IMR-90 (cell line): Measurements from ENCODE around the gene MRAP. TPM values are rescaled to one million over a fixed set of nuclear protein-coding genes. Genes with fewer than 3 reads are reported as not detected.

Experiments
- ATAC-seq: fragments of 200-7000 bp; cut with Tn5 transposase; 2 replicates; pipeline ENCODE4 v1.9.1; 2020; ENCODE audit warnings: low read depth, mild to moderate bottlenecking, moderate library complexity
- BruUV-seq: library from RNA; stranded (reverse); fragments of 400-500 nt; replicated peaks from 2 replicates; lab custom pipeline; 2021; lab: Mats Ljungman, UMichigan
- CTCF ChIA-PET: fragments of 300-600 bp; formaldehyde crosslinking; extraction: SDS; loops from one replicate; lab custom pipeline; 2021; ENCODE audit warnings: antibody characterized with exemption; lab: Yijun Ruan, JAX
- POLR2A ChIA-PET: fragments of 300-600 bp; sonication (Branson Sonifier 250); formaldehyde crosslinking; loops from one replicate; lab custom pipeline; 2022; ENCODE audit warnings: antibody characterized with exemption; ENCODE audit not compliant: unreplicated experiment; lab: Charles Lee
- DNase-seq: peaks from one replicate; pipeline ENCODE4 v3.0.0; 2013
- H2AFZ ChIP-seq: replicated peaks from 2 replicates; pipeline ENCODE3; 2013; ENCODE audit warnings: low read length, mild to moderate bottlenecking; ENCODE audit not compliant: poor library complexity
- H2AK5ac ChIP-seq: 2 replicates; pipeline ENCODE4 v1.6.1; 2013; ENCODE audit warnings: low read depth, low read length, inconsistent platforms
- H2AK9ac ChIP-seq: replicated peaks from 2 replicates; pipeline ENCODE3; 2013; ENCODE audit warnings: mild to moderate bottlenecking, low read depth, low read length, moderate library complexity; ENCODE audit not compliant: poor library complexity
- H2BK120ac ChIP-seq: 2 replicates; pipeline ENCODE4 v1.6.1; 2013; ENCODE audit warnings: low read depth, low read length, inconsistent platforms
- H2BK15ac ChIP-seq: 3 replicates; pipeline ENCODE4 v1.6.1; 2013; ENCODE audit warnings: low read depth, low read length, inconsistent platforms
- H2BK20ac ChIP-seq: 2 replicates; pipeline ENCODE4 v1.6.1; 2013; ENCODE audit warnings: low read depth, mild to moderate bottlenecking, inconsistent platforms, low read length, moderate library complexity
- H2BK5ac ChIP-seq: 2 replicates; pipeline ENCODE4 v1.6.1; 2013; ENCODE audit warnings: mild to moderate bottlenecking, low read depth, low read length, inconsistent platforms; ENCODE audit not compliant: poor library complexity, severe bottlenecking
- H3K14ac ChIP-seq: replicated peaks from 2 replicates; pipeline ENCODE4 v1.6.1; 2013; ENCODE audit warnings: low read depth, low read length, inconsistent platforms
- H3K18ac ChIP-seq: 2 replicates; pipeline ENCODE4 v1.6.1; 2013; ENCODE audit warnings: low read depth, low read length, control low read depth
- H3K23ac ChIP-seq: 2 replicates; pipeline ENCODE4 v1.6.1; 2013; ENCODE audit warnings: low read depth, low read length, inconsistent platforms
- H3K27ac ChIP-seq: 2 replicates; pipeline ENCODE4 v1.5.1; 2013; ENCODE audit warnings: mild to moderate bottlenecking, control low read depth, low read length; ENCODE audit not compliant: insufficient read depth
- H3K27me3 ChIP-seq: 2 replicates; pipeline ENCODE4 v1.6.1; 2013; ENCODE audit warnings: low read length; ENCODE audit not compliant: control insufficient read depth, insufficient read depth
- H3K36me3 ChIP-seq: 2 replicates; pipeline ENCODE4 v1.6.1; 2013; ENCODE audit warnings: low read length, mixed read lengths; ENCODE audit not compliant: control insufficient read depth, insufficient read depth
- H3K4ac ChIP-seq: 2 replicates; pipeline ENCODE4 v1.6.1; 2013; ENCODE audit warnings: low read depth, low read length, inconsistent platforms
- H3K4me1 ChIP-seq: 2 replicates; pipeline ENCODE4 v1.6.1; 2013; ENCODE audit warnings: low read length, mixed read lengths; ENCODE audit not compliant: control insufficient read depth, insufficient read depth
- H3K4me2 ChIP-seq: 2 replicates; pipeline ENCODE4 v1.6.1; 2013; ENCODE audit warnings: low read depth, mild to moderate bottlenecking, control low read depth, low read length, moderate library complexity
- H3K4me3 ChIP-seq: 2 replicates; pipeline ENCODE4 v1.5.1; 2013; ENCODE audit warnings: low read depth, mild to moderate bottlenecking, control low read depth, low read length, moderate library complexity; ENCODE audit not compliant: insufficient read depth
- H3K56ac ChIP-seq: 2 replicates; pipeline ENCODE4 v1.6.1; 2013; ENCODE audit warnings: low read length, inconsistent platforms; ENCODE audit not compliant: insufficient read depth; ENCODE audit errors: extremely low read depth
- H3K79me1 ChIP-seq, 2 experiments: 2 replicates each; pipeline ENCODE4 v1.6.1; 2013; ENCODE audit warnings: low read length in 2 of 2, inconsistent platforms in 1 of 2, low read depth in 1 of 2
- H3K9ac ChIP-seq: 2 replicates; pipeline ENCODE4 v1.6.1; 2013; ENCODE audit warnings: low read depth, low read length, control low read depth
- H3K9me1 ChIP-seq: 2 replicates; pipeline ENCODE4 v1.6.1; 2013; ENCODE audit warnings: low read length, inconsistent platforms; ENCODE audit not compliant: insufficient read depth
- H3K9me3 ChIP-seq: 2 replicates; pipeline ENCODE4 v1.6.1; 2013; ENCODE audit warnings: low read length; ENCODE audit not compliant: control insufficient read depth, insufficient read depth
- H4K20me1 ChIP-seq: 2 replicates; pipeline ENCODE4 v1.6.1; 2013; ENCODE audit warnings: low read length, inconsistent platforms; ENCODE audit not compliant: insufficient read depth
- H4K5ac ChIP-seq: 2 replicates; pipeline ENCODE4 v1.6.1; 2013; ENCODE audit warnings: mild to moderate bottlenecking, low read depth, low read length, control low read depth
- H4K8ac ChIP-seq, 2 experiments: 2 replicates each; pipeline ENCODE4 v1.6.1; 2013; ENCODE audit warnings: low read depth in 2 of 2, low read length in 2 of 2, control low read depth in 1 of 2, inconsistent platforms in 1 of 2
- H4K91ac ChIP-seq: 2 replicates; pipeline ENCODE4 v1.6.1; 2013; ENCODE audit warnings: low read depth, low read length, inconsistent platforms; ENCODE audit not compliant: insufficient read depth
- CHD1 ChIP-seq: IDR thresholded peaks from 2 replicates; pipeline ENCODE4 v1.6.1; 2012; ENCODE audit warnings: low read depth, low read length, improper control_type of control experiment
- FOS ChIP-seq: fragments of 150-350 bp; IDR thresholded peaks from 2 replicates; pipeline ENCODE4 v1.6.1; 2016; ENCODE audit warnings: low read depth, low read length
- MAFK ChIP-seq: IDR thresholded peaks from 2 replicates; pipeline ENCODE4 v1.6.1; 2012; ENCODE audit warnings: low read depth, low read length, improper control_type of control experiment
- WGBS, 2 experiments: methylation state at CpG; one replicate each; pipeline versions ENCODE4 v1.1.5 to v1.1.7; 2013; ENCODE audit warnings: missing lambda C conversion rate in 2 of 2; ENCODE audit not compliant: insufficient read length in 1 of 2; ENCODE audit errors: extremely low coverage in 2 of 2; 5-methylcytosine and 5-hydroxymethylcytosine counted together
- dilution Hi-C: fragments of 300-500 bp; cut with HindIII; formaldehyde crosslinking; loops from one replicate; pipeline ENCODE4 v1.14.3; 2018; ENCODE audit warnings: low sequenced_read_pairs; ENCODE audit not compliant: unreplicated experiment
- in situ Hi-C: fragments of 300-500 bp; cut with MboI; formaldehyde crosslinking; loops from 3 replicates; pipeline ENCODE4 v1.14.3; 2019; ENCODE audit warnings: low sequenced_read_pairs, inconsistent platforms, mixed read lengths
- intact Hi-C: fragments of 100-400 bp; cut with micrococcal nuclease; formaldehyde crosslinking; loops from 2 replicates; pipeline ENCODE4 v1.10.0; 2022
- polyA plus RNA-seq, 3 experiments: library from polyadenylated mRNA; depleted of rRNA; stranded (reverse); fragments of >200 nt; gene quantifications; 2 replicates each; pipeline ENCODE4 v1.2.3, GENCODE V29; 2012; ENCODE audit warnings: low replicate concordance in 1 of 3
- total RNA-seq: library from RNA; depleted of rRNA; stranded (reverse); fragments of >200 nt; gene quantifications from 2 replicates; pipeline ENCODE4 v1.2.3, GENCODE V29; 2012; rRNA removed
- TF ChIP-seq, protein P1 (sequence below): conservative IDR thresholded peaks from 2 replicates; pipeline ENCODE4 v1.5.1; 2012; ENCODE audit warnings: mild to moderate bottlenecking, low read depth, low read length, improper control_type of control experiment

The MRAP gene
- total and polyA plus RNA-seq, 2 of the 4 experiments (the other 2 are of a cell fraction) = not detected

DNA sequence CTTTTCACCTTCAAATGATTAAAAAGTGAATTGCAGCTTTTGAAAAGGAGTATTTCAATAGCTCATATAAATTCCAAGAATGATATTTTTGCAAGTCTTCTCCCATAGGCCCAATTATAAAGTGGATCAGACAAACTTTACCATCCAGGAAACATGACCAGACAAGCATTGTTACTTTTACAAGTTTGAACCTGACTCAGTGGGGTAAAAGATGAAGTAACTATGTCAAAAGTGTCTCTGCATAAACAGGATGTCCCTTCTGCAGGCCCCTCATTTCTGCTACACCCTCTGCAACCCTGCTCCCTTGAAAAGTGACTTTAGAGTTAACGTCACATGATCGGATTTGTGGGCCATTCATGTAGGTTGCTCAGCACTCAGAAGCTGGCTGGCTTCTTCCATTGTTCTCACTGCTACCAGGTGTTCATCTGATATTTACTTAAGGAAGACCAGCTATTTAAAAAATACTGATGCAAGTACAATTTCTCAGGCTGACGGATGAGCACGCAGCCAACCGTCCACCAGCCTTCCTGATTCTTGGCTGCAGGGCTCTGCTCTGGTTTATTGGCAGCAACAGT is 61.8 kb downstream of the MRAP start:
- H2BK15ac ChIP-seq = no peak overlapping the region
- no peaks in the 10 kb centered on the region for H3K9me1 ChIP-seq
- H3K4me3 ChIP-seq = no peak overlapping the region
- H3K4me2 ChIP-seq = no peak overlapping the region
- WGBS, 2 experiments = 89% methylated on average over 5 of the region's 5 CpGs; no CpG with 5 or more reads in 1 of the 2 experiments
- H3K4ac ChIP-seq = no peak overlapping the region
- no peak overlapping the region for H3K18ac ChIP-seq
- no peak overlapping the region for H3K56ac ChIP-seq
- ChIA-PET CTCF (interaction anchor here (1.6 kb wide), 1 partner anchor 35 kb away, joined by 3 read pairs; no protein-coding TSS in a partner anchor), POLR2A (no interaction called here)
- no peak for DNase-seq
- no peak overlapping the region for H2BK20ac ChIP-seq
- no peak for ATAC-seq
- H4K91ac ChIP-seq = no peak overlapping the region
- no peak overlapping the region for H4K5ac ChIP-seq
- H4K20me1 ChIP-seq = no peaks in the 10 kb centered on the region
- no peaks in the 10 kb centered on the region for H3K9me3 ChIP-seq
- H2AK9ac ChIP-seq = no peak overlapping the region
- intact Hi-C loops (no loop called here), in situ Hi-C loops (no loop called here), dilution Hi-C loops (no loop called here)
- H3K9ac ChIP-seq = no peak overlapping the region
- no peak overlapping the region for H3K23ac ChIP-seq
- H3K36me3 ChIP-seq = peaks cover 74% of the 10 kb centered on the region
- BruUV-seq = no TSS peak
- no peak overlapping the region for H2AK5ac ChIP-seq
- H2BK120ac ChIP-seq = no peak overlapping the region
- no peak overlapping the region for H2BK5ac ChIP-seq
- TF ChIP-seq CHD1 = no peak
- TF ChIP-seq, protein P1, sequence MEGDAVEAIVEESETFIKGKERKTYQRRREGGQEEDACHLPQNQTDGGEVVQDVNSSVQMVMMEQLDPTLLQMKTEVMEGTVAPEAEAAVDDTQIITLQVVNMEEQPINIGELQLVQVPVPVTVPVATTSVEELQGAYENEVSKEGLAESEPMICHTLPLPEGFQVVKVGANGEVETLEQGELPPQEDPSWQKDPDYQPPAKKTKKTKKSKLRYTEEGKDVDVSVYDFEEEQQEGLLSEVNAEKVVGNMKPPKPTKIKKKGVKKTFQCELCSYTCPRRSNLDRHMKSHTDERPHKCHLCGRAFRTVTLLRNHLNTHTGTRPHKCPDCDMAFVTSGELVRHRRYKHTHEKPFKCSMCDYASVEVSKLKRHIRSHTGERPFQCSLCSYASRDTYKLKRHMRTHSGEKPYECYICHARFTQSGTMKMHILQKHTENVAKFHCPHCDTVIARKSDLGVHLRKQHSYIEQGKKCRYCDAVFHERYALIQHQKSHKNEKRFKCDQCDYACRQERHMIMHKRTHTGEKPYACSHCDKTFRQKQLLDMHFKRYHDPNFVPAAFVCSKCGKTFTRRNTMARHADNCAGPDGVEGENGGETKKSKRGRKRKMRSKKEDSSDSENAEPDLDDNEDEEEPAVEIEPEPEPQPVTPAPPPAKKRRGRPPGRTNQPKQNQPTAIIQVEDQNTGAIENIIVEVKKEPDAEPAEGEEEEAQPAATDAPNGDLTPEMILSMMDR = no peak
- TF ChIP-seq FOS = no peak
- TF ChIP-seq MAFK = no peak
- no peak overlapping the region for H3K14ac ChIP-seq
- no peak overlapping the region for H3K27ac ChIP-seq
- H3K4me1 ChIP-seq = peaks cover 2% of the 10 kb centered on the region; the same call in 1 of the 2 replicates
- H4K8ac ChIP-seq = no peak overlapping the region
- H2AFZ ChIP-seq = no peak overlapping the region
- H3K27me3 ChIP-seq = no peaks in the 10 kb centered on the region
- peaks cover 11 to 14% of the 10 kb centered on the region in 2 experiments for H3K79me1 ChIP-seq

Other genes starting within 250 kb of the MRAP start
- 4.5 and 8.1 TPM in 2 replicates for gene MIS18A, start 19.8 kb upstream of the MRAP start, total RNA-seq
- gene MIS18A, start 19.8 kb upstream of the MRAP start, polyA plus RNA-seq (2012; rRNA removed) = 7.6 and 8.2 TPM in 2 replicates
- gene URB1, start 94.2 kb downstream of the MRAP start, total RNA-seq = 12.7 and 14.2 TPM in 2 replicates
- 9.2 and 9.7 TPM in 2 replicates for gene URB1, start 94.2 kb downstream of the MRAP start, polyA plus RNA-seq (2012; rRNA removed)
- gene EVA1C, start 113.9 kb downstream of the MRAP start, total RNA-seq = 0.72 and 0.83 TPM in 2 replicates
- gene EVA1C, start 113.9 kb downstream of the MRAP start, polyA plus RNA-seq (2012; rRNA removed) = 1.1 and 1.3 TPM in 2 replicates